DND-41 (cell line): Measurements from ENCODE around the gene ACER2.
"Not testable (repeated sequence)": the region's sequence is repeated elsewhere in the genome, so short reads cannot be mapped to it uniquely, and the experiment has no call there.

Experiments used
- CTCF ChIP-seq: IDR thresholded peaks from 2 replicates; pipeline ENCODE4 v1.5.1; 2012; ENCODE audit warnings: borderline replicate concordance, low read length, moderate library complexity, mild to moderate bottlenecking; ENCODE audit not compliant: poor library complexity, severe bottlenecking; ENCODE audit errors: extremely low read depth
- EZH2 ChIP-seq: IDR thresholded peaks from 3 replicates; pipeline ENCODE4 v1.6.1; 2012; ENCODE audit warnings: borderline replicate concordance, low read depth, mild to moderate bottlenecking, moderate library complexity, low read length, inconsistent platforms; ENCODE audit not compliant: severe bottlenecking

DNA sequence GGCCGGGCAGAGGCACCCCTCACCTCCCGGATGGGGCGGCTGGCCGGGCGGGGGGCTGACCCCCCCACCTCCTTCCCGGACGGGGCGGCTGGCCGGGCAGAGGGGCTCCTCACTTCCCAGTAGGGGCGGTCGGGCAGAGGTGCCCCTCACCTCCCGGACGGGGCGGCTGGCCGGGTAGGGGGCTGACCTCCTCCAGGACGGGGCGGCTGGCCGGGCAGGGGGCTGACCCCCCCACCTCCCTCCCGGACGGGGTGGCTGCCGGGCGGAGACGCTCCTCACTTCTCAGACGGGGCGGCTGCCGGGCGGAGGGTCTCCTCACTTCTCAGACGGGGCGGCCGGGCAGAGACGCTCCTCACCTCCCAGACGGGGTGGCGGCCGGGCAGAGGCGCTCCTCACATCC, 24.9 kb downstream of the ACER2 start:
- not testable (repeated sequence) for TF ChIP-seq CTCF, EZH2
